HCT116 (cell line): Measurements from ENCODE around the gene DMD. TPM values are rescaled to one million over a fixed set of nuclear protein-coding genes. Genes with fewer than 3 reads are reported as not detected.

ENCODE experiments used
- ATAC-seq: fragments of 200-7000 bp; cut with Tn5 transposase; 2 replicates; pipeline ENCODE4 v1.9.1; 2020; ENCODE audit warnings: mild to moderate bottlenecking, moderate library complexity
- BruUV-seq: library from RNA; stranded (reverse); fragments of 400-500 nt; replicated peaks from 2 replicates; lab custom pipeline; 2021; lab: Mats Ljungman, UMichigan
- CTCF ChIA-PET: fragments of 300-600 bp; sonication (Branson Sonifier 250); formaldehyde crosslinking; loops from one replicate; lab custom pipeline; 2021; ENCODE audit warnings: antibody characterized with exemption; lab: Charles Lee
- POLR2A ChIA-PET: fragments of 300-600, 350-600 bp; sonication (Branson Sonifier 250); formaldehyde crosslinking; loops from one replicate; lab custom pipeline; 2021; ENCODE audit warnings: antibody characterized with exemption; lab: Charles Lee
- RAD21 ChIA-PET, 2 experiments: fragments of 300-600 bp; sonication (Branson Sonifier 250); formaldehyde crosslinking; loops; one replicate each; lab custom pipeline; 2023; ENCODE audit warnings: low total read pairs in 2 of 2; ENCODE audit not compliant: uncharacterized antibody in 2 of 2, unreplicated experiment in 2 of 2, low non-redundant PET in 1 of 2; lab: Charles Lee
- DNase-seq: peaks from one replicate; pipeline ENCODE4 v3.0.0-alpha.2; 2010; ENCODE audit warnings: low read depth, low spot score
- H2AFZ ChIP-seq: fragments of 200-600 bp; shearing (Covaris generic), sonication (generic); 2 replicates; pipeline ENCODE4 v1.6.1; 2017; ENCODE audit warnings: low read depth, mixed run types, mixed read lengths, antibody characterized with exemption, low read length; ENCODE audit not compliant: poor library complexity, severe bottlenecking
- H3K27ac ChIP-seq: 2 replicates; pipeline ENCODE4 v1.5.1; 2012; ENCODE audit warnings: low read depth, low read length
- H3K27me3 ChIP-seq: fragments of 200-600 bp; sonication (generic); 2 replicates; pipeline ENCODE4 v1.6.1; 2016; ENCODE audit warnings: mixed run types, low read length, mixed read lengths; ENCODE audit not compliant: insufficient read depth
- H3K36me3 ChIP-seq, 2 experiments: fragments of 200-500 bp in 1 of 2; fragments of 200-600 bp in 1 of 2; sonication (Bioruptor generic) in 1 of 2; sonication (generic) in 1 of 2; 2 replicates each; pipeline versions ENCODE4 v1.5.1 to v1.6.1; 2014 to 2016; ENCODE audit warnings: low read length in 2 of 2, inconsistent platforms in 1 of 2, mixed read lengths in 1 of 2, mixed run types in 1 of 2; ENCODE audit not compliant: insufficient read depth in 2 of 2, control insufficient read depth in 1 of 2
- H3K4me1 ChIP-seq, 2 experiments: fragments of 200-600 bp in 1 of 2; sonication (generic) in 1 of 2; 2 replicates each; pipeline versions ENCODE4 v1.5.1 to v1.6.1; 2012 to 2017; ENCODE audit warnings: low read length in 2 of 2, inconsistent platforms in 1 of 2, mild to moderate bottlenecking in 1 of 2, mixed read lengths in 1 of 2, mixed run types in 1 of 2, moderate library complexity in 1 of 2; ENCODE audit not compliant: insufficient read depth in 2 of 2, control insufficient read depth in 1 of 2
- H3K4me2 ChIP-seq: fragments of 200-600 bp; sonication (generic); 2 replicates; pipeline ENCODE4 v1.6.1; 2017; ENCODE audit warnings: mixed run types, low read length, mixed read lengths
- H3K4me3 ChIP-seq, 2 experiments: fragments of 200-600 bp in 1 of 2; sonication (generic) in 1 of 2; replicated peaks in 1 of 2; 2 replicates each; pipeline ENCODE4 v1.5.1; 2011 to 2016; ENCODE audit warnings: low read length in 2 of 2, control low read depth in 1 of 2, low read depth in 1 of 2, mild to moderate bottlenecking in 1 of 2, mixed read lengths in 1 of 2, mixed run types in 1 of 2
- H3K79me2 ChIP-seq: fragments of 200-600 bp; sonication (generic); 2 replicates; pipeline ENCODE4 v1.6.1; 2017; ENCODE audit warnings: mild to moderate bottlenecking, mixed run types, low read length, moderate library complexity, mixed read lengths; ENCODE audit not compliant: insufficient read depth
- H3K9ac ChIP-seq: fragments of 200-600 bp; sonication (generic); 2 replicates; pipeline ENCODE4 v1.6.1; 2016; ENCODE audit warnings: low read length, mixed read lengths
- H3K9me2 ChIP-seq: fragments of 200-600 bp; sonication (generic), shearing (Covaris generic); 2 replicates; pipeline ENCODE4 v1.6.1; 2017; ENCODE audit warnings: mixed run types, mild to moderate bottlenecking, moderate library complexity; ENCODE audit not compliant: insufficient read depth
- H3K9me3 ChIP-seq, 2 experiments: fragments of 200-500 bp in 1 of 2; fragments of 200-600 bp in 1 of 2; sonication (Bioruptor generic) in 1 of 2; sonication (generic) in 1 of 2; 2 replicates each; pipeline ENCODE4 v1.6.1; 2014 to 2017; ENCODE audit warnings: low read length in 2 of 2, mixed read lengths in 2 of 2, inconsistent platforms in 1 of 2, low read depth in 1 of 2, mild to moderate bottlenecking in 1 of 2, mixed run types in 1 of 2, moderate library complexity in 1 of 2; ENCODE audit not compliant: control insufficient read depth in 1 of 2, insufficient read depth in 1 of 2
- H4K20me1 ChIP-seq: fragments of 200-600 bp; sonication (generic), shearing (Covaris generic); 2 replicates; pipeline ENCODE4 v1.6.1; 2017; ENCODE audit warnings: mixed run types, mild to moderate bottlenecking, moderate library complexity; ENCODE audit not compliant: insufficient read depth
- CBX3 ChIP-seq: IDR thresholded peaks from 2 replicates; pipeline ENCODE4 v1.6.1; 2012; ENCODE audit warnings: low read depth
- CTCF ChIP-seq, 3 experiments: fragments of 200-600 bp in 1 of 3; sonication (generic) in 1 of 3; IDR thresholded peaks in 2 of 3; conservative IDR thresholded peaks in 1 of 3; 2 replicates each; pipeline ENCODE4 v1.5.1; 2012 to 2017; ENCODE audit warnings: low read depth in 2 of 3, low read length in 2 of 3, antibody characterized with exemption in 1 of 3, borderline replicate concordance in 1 of 3, control low read depth in 1 of 3, mild to moderate bottlenecking in 1 of 3, mixed read lengths in 1 of 3, mixed run types in 1 of 3, moderate library complexity in 1 of 3; ENCODE audit not compliant: insufficient read depth in 1 of 3
- EGR1 ChIP-seq: IDR thresholded peaks from 2 replicates; pipeline ENCODE4 v1.6.1; 2012; ENCODE audit warnings: low read depth
- ELF1 ChIP-seq: IDR thresholded peaks from 2 replicates; pipeline ENCODE4 v1.6.1; 2012; ENCODE audit warnings: low read depth, borderline replicate concordance
- EZH2 ChIP-seq: fragments of 200-600 bp; sonication (generic); IDR thresholded peaks from 2 replicates; pipeline ENCODE4 v1.6.1; 2017; ENCODE audit warnings: antibody characterized with exemption, mixed run types
- EZH2phosphoT487 ChIP-seq: fragments of 200-600 bp; IDR thresholded peaks from 2 replicates; pipeline ENCODE4 v1.6.1; 2018; ENCODE audit warnings: antibody characterized with exemption, borderline replicate concordance
- FOSL1 ChIP-seq: IDR thresholded peaks from 2 replicates; pipeline ENCODE4 v1.6.1; 2012; ENCODE audit warnings: low read depth
- JUND ChIP-seq: IDR thresholded peaks from 2 replicates; pipeline ENCODE4 v1.6.1; 2012
- MAX ChIP-seq: IDR thresholded peaks from 2 replicates; pipeline ENCODE4 v1.6.1; 2012
- POLR2A ChIP-seq: IDR thresholded peaks from 2 replicates; pipeline ENCODE4 v1.7.0; 2011; ENCODE audit warnings: borderline replicate concordance; ENCODE audit not compliant: insufficient read depth, insufficient read length; ENCODE audit errors: extremely low read depth
- POLR2AphosphoS5 ChIP-seq: IDR thresholded peaks from 2 replicates; pipeline ENCODE4 v1.6.1; 2011; ENCODE audit warnings: mild to moderate bottlenecking, low read depth, low read length, moderate library complexity
- REST ChIP-seq: IDR thresholded peaks from 2 replicates; pipeline ENCODE4 v1.6.1; 2012; ENCODE audit warnings: low read depth
- SIN3A ChIP-seq: IDR thresholded peaks from 2 replicates; pipeline ENCODE4 v1.6.1; 2012; ENCODE audit warnings: low read depth
- SRF ChIP-seq: IDR thresholded peaks from 2 replicates; pipeline ENCODE4 v1.6.1; 2012; ENCODE audit warnings: low read depth
- ZFX ChIP-seq: fragments of 450-650 bp; IDR thresholded peaks from 2 replicates; pipeline ENCODE4 v1.6.1; 2017
- ZNF274 ChIP-seq: fragments of 200-500 bp; sonication (Bioruptor generic); IDR thresholded peaks from 2 replicates; pipeline ENCODE4 v1.6.1; 2014; ENCODE audit warnings: mild to moderate bottlenecking, low read depth, low read length, inconsistent platforms
- intact Hi-C: fragments of 100-400 bp; cut with micrococcal nuclease; formaldehyde crosslinking; loops from 2 replicates; pipeline ENCODE4 v1.10.0; 2022
- total RNA-seq: library from RNA; stranded (reverse); gene quantifications from one replicate; pipeline ENCODE4 v1.2.1, GENCODE V29; 2021; ENCODE audit not compliant: unreplicated experiment
- TF ChIP-seq, protein P1 (sequence below): IDR thresholded peaks from 2 replicates; pipeline ENCODE4 v1.6.1; 2012

DMD gene
- total RNA-seq, 1 experiment from 2014 or later = 0.05 TPM

DNA sequence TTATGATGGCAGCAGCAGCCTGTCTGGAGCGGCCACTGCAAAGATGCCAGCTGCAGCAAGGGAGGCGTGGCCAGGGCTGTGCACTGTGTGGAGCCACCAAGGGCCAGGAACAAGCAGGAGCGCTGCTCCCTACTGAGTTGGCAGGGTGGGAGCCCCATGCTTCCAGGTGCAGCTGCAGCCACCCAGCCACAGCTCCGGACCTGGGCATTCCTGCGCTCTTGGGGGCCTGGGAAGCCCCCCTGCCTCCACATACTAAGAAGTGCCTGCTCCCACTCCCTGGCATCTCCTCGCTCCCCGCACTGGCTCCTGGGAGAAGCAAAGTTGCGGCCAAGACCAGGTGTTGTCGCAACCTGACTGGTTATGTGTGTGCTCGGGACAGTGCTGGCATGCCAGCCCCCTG, 619.8 kb downstream of the DMD start:
- no peaks in the 10 kb centered on the region for H3K27me3 ChIP-seq
- H2AFZ ChIP-seq = no peak overlapping the region
- H3K9me2 ChIP-seq = no peaks in the 10 kb centered on the region
- no peaks in the 10 kb centered on the region for H3K36me3 ChIP-seq
- H3K4me3 ChIP-seq = no peak overlapping the region
- no peak overlapping the region for H3K9ac ChIP-seq
- no peak overlapping the region for H3K27ac ChIP-seq
- POLR2A ChIA-PET = no interaction called here
- TF ChIP-seq ZNF274 (no peak), ZFX (no peak)
- H3K9me3 ChIP-seq = no peaks in the 10 kb centered on the region
- H4K20me1 ChIP-seq = no peaks in the 10 kb centered on the region
- no peaks in the 10 kb centered on the region for H3K79me2 ChIP-seq
- intact Hi-C loops = no loop called here
- DNase-seq (no peak), ATAC-seq (no peak)
- CTCF ChIA-PET = no interaction called here
- H3K4me1 ChIP-seq = no peaks in the 10 kb centered on the region
- RAD21 ChIA-PET = no interaction called here
- no TSS peak for BruUV-seq
- no peak overlapping the region for H3K4me2 ChIP-seq

- Histone ChIP-seq H3K4me1 (no peaks in the 10 kb centered on the region), H4K20me1 (no peaks in the 10 kb centered on the region), H3K36me3 (no peaks in the 10 kb centered on the region), H3K9ac (no peak overlapping the region), H2AFZ (no peak overlapping the region), H3K4me2 (no peak overlapping the region), H3K9me3 (no peaks in the 10 kb centered on the region), H3K27me3 (no peaks in the 10 kb centered on the region), H3K4me3 (no peak overlapping the region), H3K9me2 (no peaks in the 10 kb centered on the region), H3K79me2 (no peaks in the 10 kb centered on the region), H3K27ac (no peak overlapping the region)
- ATAC-seq (no peak), DNase-seq (no peak)
- intact Hi-C loops = no loop called here
- ChIA-PET CTCF (no interaction called here), POLR2A (no interaction called here), RAD21 (no interaction called here)
- TF ChIP-seq MAX (no peak), ZFX (no peak), CTCF (IDR thresholded peaks at IDR 0.05 in 2 of 3, conservative IDR thresholded peaks at IDR 0.05 in 1 of 3; ENCODE audit: borderline replicate concordance in 1 of 3, insufficient read depth in 1 of 3, low read depth in 2 of 3, low read length in 2 of 3) (no peak), POLR2AphosphoS5 (no peak), EZH2 (no peak), EZH2phosphoT487 (no peak), SIN3A (no peak), SRF (no peak), JUND (no peak), FOSL1 (no peak), REST (no peak), EGR1 (no peak), ELF1 (no peak), CBX3 (no peak), ZNF274 (no peak), POLR2A (no peak)
- TF ChIP-seq, protein P1, sequence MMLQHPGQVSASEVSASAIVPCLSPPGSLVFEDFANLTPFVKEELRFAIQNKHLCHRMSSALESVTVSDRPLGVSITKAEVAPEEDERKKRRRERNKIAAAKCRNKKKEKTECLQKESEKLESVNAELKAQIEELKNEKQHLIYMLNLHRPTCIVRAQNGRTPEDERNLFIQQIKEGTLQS = no peak
- no TSS peak for BruUV-seq
Observed at GRCh38 chrX:32582729-32583128, 628.6 kb downstream of the DMD start.
